Stimulated activated CD8-positive, alpha-beta memory T cell treated with anti-CD3 and anti-CD28 coated beads, Interleukin-15, amount 100 ng/mL, for 4 hours (primary cell): Measurements from ENCODE around the gene DCUN1D2.
"Not testable (repeated sequence)": the region's sequence is repeated elsewhere in the genome, so short reads cannot be mapped to it uniquely, and the experiment has no call there.

Source experiments
- DNase-seq, 2 donors: peaks; one replicate each; pipeline ENCODE4 v3.0.0-alpha.2; 2020; ENCODE audit warnings: low read depth in 2 of 2

Gene DCUN1D2

GRCh38 chr13:113445791-113446487 is 44.6 kb downstream of the DCUN1D2 start:
- no peak for DNase-seq

DNA sequence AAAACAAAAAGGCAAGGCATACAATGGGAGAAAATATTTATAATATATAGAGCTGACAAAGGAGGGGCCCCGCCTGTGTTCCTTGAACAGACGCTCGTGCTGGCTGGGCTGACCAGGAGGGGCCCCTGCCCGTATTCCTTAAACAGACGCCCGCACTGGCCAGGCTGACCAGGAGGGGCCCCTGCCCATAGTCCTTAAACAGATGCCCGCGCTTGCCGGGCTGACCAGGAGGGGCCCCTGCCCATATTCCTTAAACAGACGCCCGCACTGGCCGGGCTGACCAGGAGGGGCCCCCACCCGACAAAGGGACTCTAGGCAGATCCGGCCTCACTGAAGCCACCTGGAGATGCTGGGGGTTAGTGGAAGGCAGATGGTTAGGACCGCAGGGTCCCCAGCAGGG is 46.5 kb downstream of the DCUN1D2 start:
- DNase-seq = no peak

DNA sequence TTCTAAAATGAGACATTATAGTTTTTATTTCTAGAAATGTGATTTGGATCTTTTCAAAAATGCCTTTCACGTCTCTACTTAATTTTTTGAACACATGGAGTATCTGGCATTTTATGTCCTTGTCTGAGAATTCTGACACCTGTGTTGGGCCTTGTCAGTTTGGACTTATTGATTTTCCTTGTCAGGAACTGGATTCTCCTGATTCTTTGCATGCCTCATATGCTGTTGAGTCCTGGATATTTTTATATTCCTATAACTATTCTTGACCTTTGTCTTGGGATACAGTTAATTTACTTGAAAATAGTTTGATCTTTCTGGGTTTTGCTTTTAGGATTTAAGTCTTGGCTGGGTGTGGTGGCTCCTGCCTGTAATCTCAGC is 47.5 kb downstream of the DCUN1D2 start:
- DNase-seq = no peak

GRCh38 chr13:113442354-113442984 is 48.0 kb downstream of the DCUN1D2 start:
- no peak for DNase-seq

DNA sequence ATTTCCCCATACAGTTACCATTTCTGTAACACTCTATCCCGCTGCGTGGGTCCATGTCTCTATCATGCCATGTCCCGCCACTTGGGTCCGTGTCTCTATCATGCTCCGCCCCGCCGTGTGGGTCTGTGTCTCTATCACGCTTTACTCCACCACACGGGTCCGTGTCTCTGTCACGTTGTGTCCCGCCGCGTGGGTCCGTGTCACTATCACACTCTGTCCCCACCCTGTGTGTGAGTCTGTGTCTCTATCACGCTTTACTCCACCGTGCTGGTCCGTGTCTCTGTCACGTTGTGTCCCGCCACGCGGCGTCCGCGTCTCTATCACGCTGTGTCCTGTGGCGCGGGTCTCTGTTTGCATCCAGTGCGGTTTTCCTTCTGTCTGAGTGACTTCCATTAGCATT is 48.9 kb downstream of the DCUN1D2 start:
- DNase-seq = no peak

- no peak for DNase-seq
Observed at GRCh38 chr13:113437408-113438010, 53.0 kb downstream of the DCUN1D2 start.

GRCh38 chr13:113436866-113437265 is 53.6 kb downstream of the DCUN1D2 start:
- not testable (repeated sequence) for DNase-seq

DNA sequence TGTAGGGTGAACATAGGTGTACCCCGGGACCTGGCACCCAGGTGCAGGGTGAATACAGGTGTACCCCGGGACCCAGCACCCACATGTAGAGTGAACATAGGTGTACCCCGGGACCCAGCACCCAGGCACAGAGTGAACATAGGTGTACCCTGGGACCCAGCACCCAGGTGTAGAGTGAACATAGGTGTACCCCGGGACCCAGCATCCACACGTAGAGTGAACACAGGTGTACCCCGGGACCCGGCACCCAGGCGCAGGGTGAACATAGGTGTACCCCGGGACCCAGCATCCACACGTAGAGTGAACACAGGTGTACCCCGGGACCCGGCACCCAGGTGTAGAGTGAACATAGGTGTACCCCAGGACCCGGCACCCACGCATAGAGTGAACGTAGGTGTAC is 54.6 kb downstream of the DCUN1D2 start:
- DNase-seq = not testable (repeated sequence)

DNA sequence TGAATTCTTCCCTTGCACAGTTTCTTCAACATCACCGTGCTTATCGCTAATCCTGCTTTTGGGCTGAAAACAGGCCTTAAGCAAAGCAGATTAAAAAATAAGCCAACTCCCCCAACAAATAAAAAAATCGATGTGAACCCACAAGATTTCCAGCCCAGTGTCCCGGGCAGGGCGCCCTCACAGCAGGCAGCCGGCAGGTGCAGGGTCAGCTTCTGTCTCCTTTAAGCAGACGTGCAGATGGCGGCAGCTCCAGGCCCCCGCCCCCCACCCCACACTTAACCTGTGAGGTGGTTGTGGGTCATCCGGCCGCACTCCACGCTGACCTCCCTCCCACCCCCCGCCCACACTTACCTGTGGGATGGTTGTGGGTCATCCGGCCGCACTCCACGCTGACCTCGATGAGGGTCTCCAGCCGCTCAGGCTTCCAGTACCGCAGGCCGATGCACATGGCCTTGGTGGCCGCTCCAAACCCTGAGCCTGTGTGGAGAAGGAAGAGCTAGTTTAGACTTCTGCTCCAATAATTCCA is 57.1 kb downstream of the DCUN1D2 start:
- DNase-seq = no peak

- no peak for DNase-seq
Observed at GRCh38 chr13:113432506-113433270, 57.8 kb downstream of the DCUN1D2 start.

DNA sequence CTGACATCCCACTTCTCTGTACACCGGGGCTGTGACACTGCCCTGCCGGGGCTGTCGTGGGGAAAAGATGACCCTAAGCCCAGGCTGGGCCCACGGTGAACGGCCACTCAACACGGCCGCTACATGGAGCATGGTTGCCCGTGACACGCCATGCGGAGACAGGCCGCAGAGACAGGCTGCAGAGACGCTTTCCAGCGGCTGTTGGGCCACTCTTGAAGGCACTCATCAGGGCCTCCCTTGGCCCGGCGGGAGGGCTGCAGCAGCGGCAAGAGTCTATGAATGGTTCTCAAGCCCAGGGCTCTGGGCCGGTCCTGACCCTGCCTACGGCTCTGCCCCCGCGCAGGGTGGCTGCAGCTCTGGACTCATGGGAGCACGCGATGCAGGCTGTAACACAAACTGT is 59.3 kb downstream of the DCUN1D2 start:
- DNase-seq = no peak

DNA sequence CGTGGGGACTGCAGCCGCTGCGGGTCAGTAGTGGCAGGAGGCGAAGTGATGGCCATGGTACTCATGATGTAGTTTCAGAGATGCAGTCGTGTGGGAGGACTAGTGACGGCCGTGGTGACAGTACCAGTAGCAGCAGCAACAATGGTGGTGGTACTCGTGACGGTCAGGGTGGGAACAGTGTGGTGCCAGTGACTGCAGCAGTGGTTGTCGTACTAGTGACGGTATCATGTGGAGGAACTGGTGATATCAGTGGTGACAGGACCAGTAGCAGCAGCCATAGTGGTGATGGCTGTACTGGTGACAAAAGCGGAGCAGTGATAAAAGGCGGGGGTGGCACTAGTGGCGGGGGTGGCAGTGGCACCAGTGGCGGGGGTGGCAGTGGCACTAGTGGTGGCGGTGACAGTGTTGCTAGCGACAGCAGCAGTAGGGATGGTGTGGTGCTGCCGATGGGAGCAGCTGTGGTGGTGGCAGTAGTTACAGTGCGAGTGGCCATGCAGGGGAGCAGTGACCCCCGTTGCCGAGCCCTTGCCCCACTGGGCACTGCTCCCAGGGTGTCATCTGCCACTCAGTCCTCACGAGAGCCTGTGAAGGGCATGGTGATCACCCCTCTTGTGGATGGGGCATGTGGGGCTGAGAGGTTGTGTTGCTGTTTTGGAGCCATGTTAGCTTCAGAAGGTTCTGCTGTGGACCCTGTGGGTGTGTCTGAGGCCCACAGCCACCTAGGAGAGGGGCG is 60.0 kb downstream of the DCUN1D2 start:
- no peak for DNase-seq

DNA sequence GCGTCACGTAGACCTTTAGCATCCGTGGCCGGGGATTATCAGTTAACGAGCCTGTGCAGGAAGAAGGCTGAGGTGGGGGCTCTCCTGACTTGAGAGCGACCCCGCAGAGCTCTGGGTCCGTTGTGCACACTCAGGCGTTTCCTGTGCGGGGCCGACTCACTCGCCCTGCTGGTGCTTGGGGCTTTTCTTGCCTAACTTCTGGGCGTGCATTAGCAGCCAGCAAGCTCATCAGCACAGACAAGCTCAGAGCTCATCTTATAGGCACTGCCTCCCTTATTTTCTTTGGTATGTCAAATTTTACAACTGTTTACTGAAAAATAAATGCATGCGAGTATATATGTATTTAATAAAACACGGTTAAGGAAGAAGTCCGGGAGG is 60.9 kb downstream of the DCUN1D2 start:
- DNase-seq = no peak

GRCh38 chr13:113428871-113429607 is 61.5 kb downstream of the DCUN1D2 start:
- DNase-seq = no peak

DNA sequence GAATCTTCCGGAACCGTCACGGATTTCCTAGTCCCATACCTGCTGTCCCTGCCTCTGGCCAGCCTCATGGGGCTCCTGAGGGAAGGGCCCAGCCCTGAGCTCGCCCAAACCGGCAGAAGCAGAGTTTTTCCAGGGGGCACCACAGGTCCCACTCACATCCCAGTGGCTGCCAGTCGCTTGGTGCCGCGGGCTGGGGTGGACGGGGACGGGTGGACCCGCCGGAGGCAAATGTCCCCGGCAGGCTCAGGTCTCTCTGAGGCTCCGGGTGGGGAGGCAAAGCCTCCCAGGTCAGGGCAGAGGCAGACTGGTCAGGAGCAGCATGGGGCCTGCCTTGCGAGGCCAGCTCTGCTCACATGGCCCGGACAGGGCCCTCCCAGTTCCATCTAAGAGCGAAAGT is 62.0 kb downstream of the DCUN1D2 start:
- no peak for DNase-seq

GRCh38 chr13:113427562-113428468 is 62.7 kb downstream of the DCUN1D2 start:
- DNase-seq = no peak

DNA sequence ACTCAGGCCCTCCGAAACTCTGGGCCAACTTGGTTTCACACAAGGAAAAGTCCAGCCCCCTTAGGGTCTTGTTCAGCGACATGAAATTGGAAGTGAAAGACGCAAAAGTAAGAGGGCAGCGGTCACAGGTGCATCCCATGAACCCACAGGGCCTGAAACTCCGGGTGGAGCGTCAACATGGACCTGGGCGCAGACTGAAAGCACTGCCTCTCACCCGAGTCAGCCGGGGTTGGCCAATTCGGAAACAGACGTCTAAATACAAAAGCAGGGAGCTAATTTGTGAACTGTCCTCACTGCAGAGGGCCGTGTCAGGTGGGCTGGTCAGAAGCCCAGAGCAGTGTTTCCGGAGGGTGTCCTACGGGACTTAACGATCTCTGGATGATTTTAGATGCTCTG is 63.9 kb downstream of the DCUN1D2 start:
- no peak for DNase-seq

DNA sequence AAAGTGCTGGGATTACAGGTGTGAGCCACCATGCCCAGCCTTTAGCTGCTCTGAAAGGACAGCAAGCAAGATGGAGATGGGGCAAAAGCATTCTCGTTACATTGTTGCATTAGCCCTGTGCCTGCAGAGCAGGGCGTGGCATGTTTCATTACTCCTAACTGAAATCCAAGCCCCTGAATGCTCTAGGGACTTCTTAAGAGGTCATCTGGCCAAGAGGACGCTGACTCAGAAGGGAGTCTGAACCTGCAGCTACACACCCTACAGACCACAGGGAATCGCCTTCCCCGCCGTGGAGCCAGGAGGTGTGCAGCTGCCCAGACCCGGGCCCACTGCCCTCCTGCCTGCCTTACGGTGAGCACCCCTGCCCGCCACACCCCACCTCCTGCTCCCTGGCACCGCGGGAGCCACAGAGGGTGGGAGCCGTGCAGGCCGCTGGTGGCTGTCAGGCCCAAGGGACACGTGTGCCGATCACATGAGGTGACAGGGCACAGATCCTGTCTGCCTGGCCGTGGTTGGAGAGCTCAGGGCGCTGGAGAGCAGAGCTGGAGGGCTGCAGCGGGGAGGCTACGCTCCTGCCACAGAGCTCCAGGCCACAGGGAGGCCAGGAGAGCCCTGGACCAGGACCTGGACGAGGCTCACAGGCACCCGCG is 64.4 kb downstream of the DCUN1D2 start:
- no peak for DNase-seq

DNA sequence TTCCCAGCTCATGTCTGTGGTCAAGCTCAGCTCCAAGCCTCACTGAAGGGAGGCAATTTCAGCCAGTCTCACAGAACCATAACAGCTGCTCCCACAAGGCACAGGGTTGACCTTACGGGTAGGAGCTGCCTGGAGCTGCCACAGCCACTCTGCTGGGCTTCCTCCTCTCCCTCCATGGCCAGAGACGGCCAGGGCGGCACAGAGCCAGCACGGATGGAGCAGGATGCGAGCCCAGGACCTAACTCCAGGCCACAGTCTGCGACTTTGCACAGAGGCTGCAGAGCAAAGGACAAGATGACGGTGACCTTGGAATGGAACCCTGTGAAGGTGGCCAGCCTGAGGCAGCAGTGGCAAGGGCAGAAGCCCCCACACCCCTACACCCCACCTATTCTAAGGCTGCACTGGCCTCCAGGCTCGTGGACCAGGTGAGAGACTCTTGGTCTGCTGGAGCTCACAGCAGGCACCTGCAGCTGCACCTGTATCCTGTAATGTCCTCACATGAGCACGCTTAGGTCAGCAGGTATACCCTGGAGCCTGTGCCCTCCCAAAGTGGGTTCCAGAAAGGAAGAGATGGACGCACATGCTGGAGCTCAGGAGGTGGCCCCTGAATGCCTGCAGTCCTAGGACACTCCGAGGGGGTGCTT is 66.9 kb downstream of the DCUN1D2 start:
- no peak for DNase-seq
